ENCODE results near the gene RNF8. TPM values are rescaled to one million over a fixed set of nuclear protein-coding genes. Genes with fewer than 3 reads are reported as not detected.
"Not testable (repeated sequence)": the region's sequence is repeated elsewhere in the genome, so short reads cannot be mapped to it uniquely, and the experiment has no call there.

RNF8 gene
- total and polyA plus RNA-seq, 5 donors from 2014 or later: 12.2 to 21.9 (median 15.1) TPM

GRCh38 chr6:37393381-37393929, 39.7 kb downstream of the RNF8 start:
- Histone ChIP-seq H3K4me1 (ENCODE audit: control insufficient read depth, insufficient read depth, low read length, poor library complexity, severe bottlenecking) (no peaks in the 10 kb centered on the region), H3K36me3 (ENCODE audit: control insufficient read depth, insufficient read depth, low read length) (peaks cover 35% of the 10 kb centered on the region), H3K9me3 (ENCODE audit: control insufficient read depth in 2 of 2, low read length in 2 of 2) (no peaks in the 10 kb centered on the region), H3K27ac (ENCODE audit: insufficient read depth, low read length, poor library complexity, severe bottlenecking) (no peak overlapping the region), H3K4me3 (ENCODE audit: low read depth, low read length) (no peak overlapping the region), H3K27me3 (ENCODE audit: control insufficient read depth, insufficient read depth, low read length) (no peaks in the 10 kb centered on the region)
- Mint-ChIP-seq H3K27me3 (no peaks in the 10 kb centered on the region), H3K9me3 (no peaks in the 10 kb centered on the region), H3K36me3 (peaks cover 7% of the 10 kb centered on the region), H3K27ac (peak overlapping the region; percentile 5 to 58 (median 23)), H3K4me1 (peaks cover 0 to 5% (median 0%) of the 10 kb centered on the region in 4 donors), H3K4me3 (no peak overlapping the region)
- ATAC-seq (ENCODE audit: low read depth in 2 of 2) (no peak), DNase-seq (no peak)

DNA sequence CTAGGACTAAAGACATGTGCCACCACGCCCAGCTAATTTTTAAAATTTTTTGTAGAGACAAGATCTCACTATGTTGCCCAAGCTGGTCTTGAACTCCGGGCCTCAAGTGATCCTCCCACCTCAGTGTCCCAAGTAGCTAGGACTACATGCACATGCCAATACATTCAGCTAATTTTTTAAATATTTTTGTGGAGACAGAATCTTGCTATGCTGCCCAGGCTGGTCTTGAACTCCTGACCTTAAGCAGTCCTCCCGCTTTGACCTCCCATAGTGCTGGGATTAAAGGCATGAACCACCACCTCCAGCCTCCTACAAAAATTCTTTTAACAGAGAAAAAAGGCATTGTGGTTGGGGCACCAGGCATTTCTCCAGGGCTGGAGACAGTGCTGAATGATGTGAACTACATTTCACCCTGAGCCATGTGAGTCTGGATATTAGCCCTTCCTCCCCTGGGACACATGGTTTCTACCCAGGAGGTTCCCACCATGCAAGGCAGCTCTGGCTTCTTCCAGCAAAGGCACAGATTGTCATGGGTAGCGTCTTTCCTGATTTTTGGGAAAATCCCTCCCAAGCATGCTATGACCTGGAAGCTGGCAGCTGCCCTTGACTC, 42.9 kb downstream of the RNF8 start:
- Histone ChIP-seq H3K9me3 (ENCODE audit: control insufficient read depth in 2 of 2, low read length in 2 of 2) (no peaks in the 10 kb centered on the region), H3K36me3 (ENCODE audit: control insufficient read depth, insufficient read depth, low read length) (peaks cover 8% of the 10 kb centered on the region), H3K4me1 (ENCODE audit: control insufficient read depth, insufficient read depth, low read length, poor library complexity, severe bottlenecking) (no peaks in the 10 kb centered on the region), H3K27me3 (ENCODE audit: control insufficient read depth, insufficient read depth, low read length) (no peaks in the 10 kb centered on the region), H3K27ac (ENCODE audit: insufficient read depth, low read length, poor library complexity, severe bottlenecking) (no peak overlapping the region), H3K4me3 (ENCODE audit: low read depth, low read length) (no peak overlapping the region)
- H3K9me3 Mint-ChIP-seq: no peaks in the 10 kb centered on the region
- ATAC-seq (ENCODE audit: low read depth in 2 of 2): no peak
- H3K4me1 Mint-ChIP-seq: peaks cover 0 to 3% (median 0%) of the 10 kb centered on the region in 4 donors
- DNase-seq: no peak
- H3K4me3 Mint-ChIP-seq: no peak overlapping the region
- H3K36me3 Mint-ChIP-seq: peaks cover 7% of the 10 kb centered on the region
- no peak overlapping the region for H3K27ac Mint-ChIP-seq
- H3K27me3 Mint-ChIP-seq: no peaks in the 10 kb centered on the region

DNA sequence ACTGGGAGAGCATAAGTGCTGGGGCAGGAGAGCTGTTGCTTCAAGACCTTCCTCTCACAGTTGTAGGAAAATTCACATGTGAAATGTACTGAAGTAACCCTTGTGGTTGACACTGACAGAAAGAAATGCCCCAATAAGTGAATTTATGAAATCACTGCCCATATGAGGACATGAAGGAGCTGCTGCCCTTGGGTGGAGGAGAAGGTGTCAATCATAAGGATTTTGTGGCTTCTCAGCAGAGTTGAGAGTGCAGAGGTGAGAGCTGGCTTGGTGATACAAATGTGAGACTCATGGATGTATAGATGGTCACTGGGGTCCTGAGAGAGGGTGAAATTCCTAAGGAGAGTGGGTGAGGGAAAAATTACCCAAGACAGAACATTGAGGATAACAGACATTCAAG, 45.3 kb downstream of the RNF8 start:
- no peak overlapping the region for H3K4me3 Mint-ChIP-seq
- ATAC-seq (ENCODE audit: low read depth in 2 of 2) (no peak), DNase-seq (no peak)
- peaks cover 5% of the 10 kb centered on the region for H3K27me3 Mint-ChIP-seq
- no peaks in the 10 kb centered on the region for H3K4me1 Mint-ChIP-seq
- Histone ChIP-seq H3K36me3 (ENCODE audit: control insufficient read depth, insufficient read depth, low read length) (no peaks in the 10 kb centered on the region), H3K27me3 (ENCODE audit: control insufficient read depth, insufficient read depth, low read length) (no peaks in the 10 kb centered on the region), H3K27ac (ENCODE audit: insufficient read depth, low read length, poor library complexity, severe bottlenecking) (no peak overlapping the region), H3K4me3 (ENCODE audit: low read depth, low read length) (no peak overlapping the region), H3K4me1 (ENCODE audit: control insufficient read depth, insufficient read depth, low read length, poor library complexity, severe bottlenecking) (no peaks in the 10 kb centered on the region), H3K9me3 (ENCODE audit: control insufficient read depth in 2 of 2, low read length in 2 of 2) (no peaks in the 10 kb centered on the region)
- H3K27ac Mint-ChIP-seq: no peak overlapping the region
- no peaks in the 10 kb centered on the region for H3K9me3 Mint-ChIP-seq
- no peaks in the 10 kb centered on the region for H3K36me3 Mint-ChIP-seq

GRCh38 chr6:37399795-37400490, 46.2 kb downstream of the RNF8 start:
- ATAC-seq (ENCODE audit: low read depth in 2 of 2): no peak
- H3K36me3 Mint-ChIP-seq: no peaks in the 10 kb centered on the region
- no peak overlapping the region for H3K27ac Mint-ChIP-seq
- Histone ChIP-seq H3K4me1 (ENCODE audit: control insufficient read depth, insufficient read depth, low read length, poor library complexity, severe bottlenecking) (no peaks in the 10 kb centered on the region), H3K9me3 (ENCODE audit: control insufficient read depth in 2 of 2, low read length in 2 of 2) (no peaks in the 10 kb centered on the region), H3K27ac (ENCODE audit: insufficient read depth, low read length, poor library complexity, severe bottlenecking) (no peak overlapping the region), H3K4me3 (ENCODE audit: low read depth, low read length) (no peak overlapping the region), H3K36me3 (ENCODE audit: control insufficient read depth, insufficient read depth, low read length) (no peaks in the 10 kb centered on the region), H3K27me3 (ENCODE audit: control insufficient read depth, insufficient read depth, low read length) (peaks cover 3% of the 10 kb centered on the region)
- no peaks in the 10 kb centered on the region for H3K4me1 Mint-ChIP-seq
- DNase-seq: no peak
- no peak overlapping the region for H3K4me3 Mint-ChIP-seq
- H3K9me3 Mint-ChIP-seq: no peaks in the 10 kb centered on the region
- H3K27me3 Mint-ChIP-seq: peaks cover 5% of the 10 kb centered on the region

- not testable (repeated sequence) for H3K9me3 Mint-ChIP-seq; H3K27ac ChIP-seq (ENCODE audit: insufficient read depth, low read length, poor library complexity, severe bottlenecking); ATAC-seq (ENCODE audit: low read depth in 2 of 2); H3K27ac Mint-ChIP-seq; DNase-seq; H3K27me3 ChIP-seq (ENCODE audit: control insufficient read depth, insufficient read depth, low read length); H3K4me3 Mint-ChIP-seq; H3K4me1 Mint-ChIP-seq; H3K36me3 ChIP-seq (ENCODE audit: control insufficient read depth, insufficient read depth, low read length); H3K9me3 ChIP-seq (ENCODE audit: control insufficient read depth in 2 of 2, low read length in 2 of 2); H3K4me1 ChIP-seq (ENCODE audit: control insufficient read depth, insufficient read depth, low read length, poor library complexity, severe bottlenecking); H3K4me3 ChIP-seq (ENCODE audit: low read depth, low read length); H3K36me3 Mint-ChIP-seq
- peaks cover 10% of the 10 kb centered on the region for H3K27me3 Mint-ChIP-seq
These were observed 47.9 kb downstream of the RNF8 start for GRCh38 chr6:37401658-37402057.

GRCh38 chr6:37406726-37407341, 53.1 kb downstream of the RNF8 start:
- Mint-ChIP-seq H3K27me3 (peaks cover 32% of the 10 kb centered on the region), H3K36me3 (no peaks in the 10 kb centered on the region), H3K9me3 (peaks cover 0 to 2% (median 0%) of the 10 kb centered on the region in 7 donors), H3K4me3 (no peak overlapping the region), H3K4me1 (no peaks in the 10 kb centered on the region), H3K27ac (no peak overlapping the region)
- Histone ChIP-seq H3K4me1 (ENCODE audit: control insufficient read depth, insufficient read depth, low read length, poor library complexity, severe bottlenecking) (no peaks in the 10 kb centered on the region), H3K36me3 (ENCODE audit: control insufficient read depth, insufficient read depth, low read length) (no peaks in the 10 kb centered on the region), H3K27ac (ENCODE audit: insufficient read depth, low read length, poor library complexity, severe bottlenecking) (no peak overlapping the region), H3K27me3 (ENCODE audit: control insufficient read depth, insufficient read depth, low read length) (peaks cover 9% of the 10 kb centered on the region), H3K4me3 (ENCODE audit: low read depth, low read length) (no peak overlapping the region), H3K9me3 (ENCODE audit: control insufficient read depth in 2 of 2, low read length in 2 of 2) (no peaks in the 10 kb centered on the region)
- DNase-seq (no peak), ATAC-seq (ENCODE audit: low read depth in 2 of 2) (no peak)

DNA sequence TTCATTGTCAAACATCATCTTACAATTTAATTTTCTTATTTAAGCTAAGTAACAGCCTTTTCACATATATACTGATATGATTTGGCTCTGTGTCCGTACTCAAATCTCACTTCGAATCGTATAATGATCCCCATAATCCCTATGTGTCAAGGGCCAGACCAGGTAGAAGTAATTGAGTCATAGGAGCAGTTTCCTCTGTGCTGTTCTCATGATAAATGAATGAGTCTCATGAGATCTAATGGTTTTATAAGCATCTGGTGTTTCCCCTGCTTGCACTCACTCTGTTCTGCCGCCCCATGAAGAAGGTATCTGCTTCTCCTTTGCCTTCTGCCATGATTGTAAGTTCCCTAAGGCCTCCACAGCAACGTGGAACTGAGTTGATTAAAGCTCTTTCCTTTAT, 54.2 kb downstream of the RNF8 start:
- Histone ChIP-seq H3K27ac (ENCODE audit: insufficient read depth, low read length, poor library complexity, severe bottlenecking) (no peak overlapping the region), H3K4me3 (ENCODE audit: low read depth, low read length) (no peak overlapping the region), H3K27me3 (ENCODE audit: control insufficient read depth, insufficient read depth, low read length) (peaks cover 9% of the 10 kb centered on the region), H3K4me1 (ENCODE audit: control insufficient read depth, insufficient read depth, low read length, poor library complexity, severe bottlenecking) (no peaks in the 10 kb centered on the region), H3K36me3 (ENCODE audit: control insufficient read depth, insufficient read depth, low read length) (no peaks in the 10 kb centered on the region), H3K9me3 (ENCODE audit: control insufficient read depth in 2 of 2, low read length in 2 of 2) (no peaks in the 10 kb centered on the region)
- H3K9me3 Mint-ChIP-seq: peaks cover 0 to 2% (median 0%) of the 10 kb centered on the region in 7 donors
- no peak for ATAC-seq (ENCODE audit: low read depth in 2 of 2)
- no peak overlapping the region for H3K27ac Mint-ChIP-seq
- no peaks in the 10 kb centered on the region for H3K4me1 Mint-ChIP-seq
- H3K27me3 Mint-ChIP-seq: peaks cover 26% of the 10 kb centered on the region
- DNase-seq: no peak
- no peaks in the 10 kb centered on the region for H3K36me3 Mint-ChIP-seq
- no peak overlapping the region for H3K4me3 Mint-ChIP-seq
